ENCODE measurements around the gene RSRC1. TPM values are rescaled to one million over a fixed set of nuclear protein-coding genes. Genes with fewer than 3 reads are reported as not detected.

RSRC1 gene
- total RNA-seq, 1 experiment from 2014 or later: 35.8 TPM

- Mint-ChIP-seq H3K4me1 (ENCODE audit: insufficient read depth, unreplicated experiment) (peaks cover 6% of the 10 kb centered on the region), H3K27me3 (ENCODE audit: insufficient read depth, unreplicated experiment) (no peaks in the 10 kb centered on the region), H3K36me3 (ENCODE audit: insufficient read depth, unreplicated experiment) (no peaks in the 10 kb centered on the region), H3K9me3 (ENCODE audit: unreplicated experiment) (no peaks in the 10 kb centered on the region), H3K4me3 (ENCODE audit: unreplicated experiment) (no peak overlapping the region), H3K27ac (ENCODE audit: low read depth, unreplicated experiment) (no peak overlapping the region)
- no TSS peak for BruUV-seq (replicated peaks)
- intact Hi-C loops (cut with micrococcal nuclease): no loop called here
- DNase-seq (ENCODE audit: unreplicated experiment): no peak
- ChIA-PET CTCF (interaction anchor here (0.5 kb wide), 1 partner anchor 142 kb away, joined by 4 read pairs; no protein-coding TSS in a partner anchor), POLR2A (no interaction called here)
- TF ChIP-seq, protein P1, sequence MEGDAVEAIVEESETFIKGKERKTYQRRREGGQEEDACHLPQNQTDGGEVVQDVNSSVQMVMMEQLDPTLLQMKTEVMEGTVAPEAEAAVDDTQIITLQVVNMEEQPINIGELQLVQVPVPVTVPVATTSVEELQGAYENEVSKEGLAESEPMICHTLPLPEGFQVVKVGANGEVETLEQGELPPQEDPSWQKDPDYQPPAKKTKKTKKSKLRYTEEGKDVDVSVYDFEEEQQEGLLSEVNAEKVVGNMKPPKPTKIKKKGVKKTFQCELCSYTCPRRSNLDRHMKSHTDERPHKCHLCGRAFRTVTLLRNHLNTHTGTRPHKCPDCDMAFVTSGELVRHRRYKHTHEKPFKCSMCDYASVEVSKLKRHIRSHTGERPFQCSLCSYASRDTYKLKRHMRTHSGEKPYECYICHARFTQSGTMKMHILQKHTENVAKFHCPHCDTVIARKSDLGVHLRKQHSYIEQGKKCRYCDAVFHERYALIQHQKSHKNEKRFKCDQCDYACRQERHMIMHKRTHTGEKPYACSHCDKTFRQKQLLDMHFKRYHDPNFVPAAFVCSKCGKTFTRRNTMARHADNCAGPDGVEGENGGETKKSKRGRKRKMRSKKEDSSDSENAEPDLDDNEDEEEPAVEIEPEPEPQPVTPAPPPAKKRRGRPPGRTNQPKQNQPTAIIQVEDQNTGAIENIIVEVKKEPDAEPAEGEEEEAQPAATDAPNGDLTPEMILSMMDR (IDR thresholded peaks at IDR 0.05; ENCODE audit: unreplicated experiment): no peak
Measured at GRCh38 chr3:158456114-158456513, 346.2 kb downstream of the RSRC1 start.

- intact Hi-C loops (cut with micrococcal nuclease): no loop called here
- Mint-ChIP-seq H3K27ac (ENCODE audit: low read depth, unreplicated experiment) (no peak overlapping the region), H3K4me3 (ENCODE audit: unreplicated experiment) (no peak overlapping the region), H3K9me3 (ENCODE audit: unreplicated experiment) (no peaks in the 10 kb centered on the region), H3K4me1 (ENCODE audit: insufficient read depth, unreplicated experiment) (peaks cover 6% of the 10 kb centered on the region), H3K27me3 (ENCODE audit: insufficient read depth, unreplicated experiment) (no peaks in the 10 kb centered on the region), H3K36me3 (ENCODE audit: insufficient read depth, unreplicated experiment) (peaks cover 3% of the 10 kb centered on the region)
- POLR2A ChIA-PET: no interaction called here
- TF ChIP-seq, protein P1 (IDR thresholded peaks at IDR 0.05; ENCODE audit: unreplicated experiment): no peak
- CTCF ChIA-PET: no interaction called here
- peak; percentile 30 for DNase-seq (ENCODE audit: unreplicated experiment)
- BruUV-seq (replicated peaks): no TSS peak
Measured at GRCh38 chr3:158458464-158458863, 348.6 kb downstream of the RSRC1 start.

- peaks cover 6% of the 10 kb centered on the region for H3K4me1 Mint-ChIP-seq (ENCODE audit: insufficient read depth, unreplicated experiment)
- intact Hi-C loops (cut with micrococcal nuclease): no loop called here
- H3K27me3 Mint-ChIP-seq (ENCODE audit: insufficient read depth, unreplicated experiment): no peaks in the 10 kb centered on the region
- POLR2A ChIA-PET: no interaction called here
- no TSS peak for BruUV-seq (replicated peaks)
- H3K36me3 Mint-ChIP-seq (ENCODE audit: insufficient read depth, unreplicated experiment): peaks cover 7% of the 10 kb centered on the region
- no peaks in the 10 kb centered on the region for H3K9me3 Mint-ChIP-seq (ENCODE audit: unreplicated experiment)
- H3K27ac Mint-ChIP-seq (ENCODE audit: low read depth, unreplicated experiment): no peak overlapping the region
- DNase-seq (ENCODE audit: unreplicated experiment): no peak
- CTCF ChIA-PET: no interaction called here
- TF ChIP-seq, protein P1 (IDR thresholded peaks at IDR 0.05; ENCODE audit: unreplicated experiment): no peak
- no peak overlapping the region for H3K4me3 Mint-ChIP-seq (ENCODE audit: unreplicated experiment)
Measured at GRCh38 chr3:158460926-158461325, 351.0 kb downstream of the RSRC1 start.

GRCh38 chr3:158463556-158463955 lies 353.7 kb downstream of the RSRC1 start:
- no peak for DNase-seq (ENCODE audit: unreplicated experiment)
- CTCF ChIA-PET: interaction anchor here (0.6 to 0.8 kb wide), 2 partner anchors 241 to 857 kb away, joined by 3 to 4 read pairs; no protein-coding TSS in a partner anchor

More at GRCh38 chr3:158463556-158463955, 353.7 kb downstream of the RSRC1 start:
- BruUV-seq (replicated peaks): no TSS peak
- H3K4me3 Mint-ChIP-seq (ENCODE audit: unreplicated experiment): no peak overlapping the region
- H3K4me1 Mint-ChIP-seq (ENCODE audit: insufficient read depth, unreplicated experiment): peaks cover under 1% of the 10 kb centered on the region
- H3K9me3 Mint-ChIP-seq (ENCODE audit: unreplicated experiment): no peaks in the 10 kb centered on the region
- POLR2A ChIA-PET: no interaction called here
- TF ChIP-seq, protein P1 (IDR thresholded peaks at IDR 0.05; ENCODE audit: unreplicated experiment): no peak
- intact Hi-C loops (cut with micrococcal nuclease): no loop called here
- H3K36me3 Mint-ChIP-seq (ENCODE audit: insufficient read depth, unreplicated experiment): peaks cover 12% of the 10 kb centered on the region
- H3K27ac Mint-ChIP-seq (ENCODE audit: low read depth, unreplicated experiment): no peak overlapping the region
- H3K27me3 Mint-ChIP-seq (ENCODE audit: insufficient read depth, unreplicated experiment): no peaks in the 10 kb centered on the region
